Measurements from ENCODE around the gene OTOL1. TPM values are rescaled to one million over a fixed set of nuclear protein-coding genes. Genes with fewer than 3 reads are reported as not detected.

The OTOL1 gene
- total RNA-seq, 1 experiment from 2014 or later, result not detected

- Histone ChIP-seq H3K27me3 (replicated peaks; ENCODE audit: insufficient read depth, low read depth, low read length, poor library complexity) (no peaks in the 10 kb centered on the region), H3K36me3 (ENCODE audit: insufficient read depth, low read length, poor library complexity, severe bottlenecking) (no peaks in the 10 kb centered on the region), H3K4me3 (ENCODE audit: low read depth, low read length, poor library complexity, severe bottlenecking) (no peak overlapping the region), H3K27ac (ENCODE audit: low read depth, low read length, poor library complexity, severe bottlenecking) (no peak overlapping the region), H3K9me3 (ENCODE audit: low read depth, low read length, poor library complexity, severe bottlenecking) (no peaks in the 10 kb centered on the region), H3K4me1 (ENCODE audit: insufficient read depth, low read length, poor library complexity, severe bottlenecking) (peaks cover 14% of the 10 kb centered on the region)
- TF ChIP-seq CTCF (conservative IDR thresholded peaks at IDR 0.05; ENCODE audit: low read depth, low read length) (no peak), EZH2 (IDR thresholded peaks at IDR 0.05; ENCODE audit: borderline replicate concordance, low read depth, low read length, poor library complexity, severe bottlenecking) (no peak)
- ChIA-PET CTCF (no interaction called here), POLR2A (ENCODE audit: low non-redundant PET) (no interaction called here)
- DNase-seq (ENCODE audit: low spot score), result no peak
- BruUV-seq (replicated peaks), result no TSS peak
- intact Hi-C loops (cut with micrococcal nuclease; ENCODE audit: unreplicated experiment), result no loop called here
Observed at GRCh38 chr3:161552984-161553560, 56.5 kb downstream of the OTOL1 start.

Other genes starting within 250 kb of the OTOL1 start
- not detected in 2 replicates for gene SPTSSB, start 125.3 kb upstream of the OTOL1 start, total RNA-seq (2021)